ENCODE measurements around the gene FMNL2. TPM values are rescaled to one million over a fixed set of nuclear protein-coding genes. Genes with fewer than 3 reads are reported as not detected.
A peak's percentile ranks its signal among the peaks of the same experiment; 100 is the strongest.

The FMNL2 gene
- total RNA-seq, 1 experiment from 2014 or later, result 33.6 TPM

DNA sequence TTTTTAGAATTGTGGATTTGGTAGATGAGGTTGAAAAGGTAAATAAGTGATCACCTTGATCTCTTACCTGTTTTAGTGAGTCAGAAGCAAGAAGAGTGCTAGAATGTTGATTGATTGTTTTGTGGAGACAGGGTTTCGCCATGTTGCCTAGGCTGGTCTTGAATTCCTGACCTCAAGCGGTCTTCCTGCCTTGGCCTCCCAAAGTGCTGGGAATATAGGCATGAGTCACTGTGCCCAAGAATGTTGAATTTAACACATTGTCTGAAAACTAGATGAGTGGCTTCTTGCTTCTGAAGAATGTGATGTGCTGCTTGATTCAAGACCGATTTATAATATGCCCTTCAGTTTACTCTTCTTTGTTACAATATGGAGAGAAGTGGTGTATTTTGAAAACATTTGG, 121.3 kb downstream of the FMNL2 start:
- Histone ChIP-seq H4K20me1 (ENCODE audit: control insufficient read depth, insufficient read depth, insufficient read length) (no peaks in the 10 kb centered on the region), H3K4me2 (ENCODE audit: insufficient read depth, insufficient read length, low read length) (no peak overlapping the region), H3T11ph (ENCODE audit: low read length) (no peak overlapping the region), H3K4ac (ENCODE audit: low read depth, low read length) (no peak overlapping the region), H3K56ac (ENCODE audit: insufficient read length, low read depth, low read length) (no peak overlapping the region), H3K18ac (ENCODE audit: insufficient read length, low read depth, low read length) (no peak overlapping the region), H4K8ac (replicated peaks; ENCODE audit: insufficient read length, low read depth, low read length) (no peak overlapping the region), H3K9ac (ENCODE audit: extremely low read depth, insufficient read length, low read length) (no peak overlapping the region), H3K23ac (ENCODE audit: insufficient read length, low read depth, low read length) (no peak overlapping the region), H4K5ac (ENCODE audit: insufficient read length, low read depth, low read length) (no peak overlapping the region), H3K23me2 (ENCODE audit: insufficient read length, low read depth, low read length, poor library complexity, severe bottlenecking) (no peaks in the 10 kb centered on the region), H2BK5ac (ENCODE audit: insufficient read length, low read length) (no peak overlapping the region), H2BK12ac (ENCODE audit: insufficient read length, low read depth, low read length) (no peak overlapping the region), H2BK120ac (ENCODE audit: low read depth, low read length, poor library complexity, severe bottlenecking) (no peak overlapping the region), H4K91ac (ENCODE audit: insufficient read length, low read depth, low read length) (no peak overlapping the region), H3K79me2 (ENCODE audit: insufficient read depth, low read length) (peaks cover 4% of the 10 kb centered on the region; the same call in 1 of the 2 replicates), H3K27ac (ENCODE audit: insufficient read length, low read depth, low read length) (no peak overlapping the region), H3K4me1 (ENCODE audit: insufficient read depth, low read length) (peaks cover 13% of the 10 kb centered on the region; the same call in 1 of the 2 replicates), H2AK5ac (ENCODE audit: insufficient read length, low read length) (no peak overlapping the region), H2BK20ac (ENCODE audit: low read depth, low read length, poor library complexity, severe bottlenecking) (no peak overlapping the region), H2BK15ac (ENCODE audit: low read depth, low read length) (no peak overlapping the region), H3K9me3 (ENCODE audit: control insufficient read depth, low read depth, low read length) (no peaks in the 10 kb centered on the region), H2AFZ (ENCODE audit: low read length) (no peak overlapping the region), H3K79me1 (ENCODE audit: insufficient read depth, low read depth, low read length, poor library complexity, severe bottlenecking) (peaks cover 3% of the 10 kb centered on the region), H3K27me3 (ENCODE audit: insufficient read depth, low read length) (no peaks in the 10 kb centered on the region), H3K14ac (ENCODE audit: insufficient read depth, low read length) (no peak overlapping the region)
- Mint-ChIP-seq H3K27ac (peak overlapping the region in 1 of 3 experiments; percentile 30; a peak in 2 of 7 replicates), H3K4me3 (no peak overlapping the region), H3K4me1 (peaks cover 49 to 55% of the 10 kb centered on the region in 2 experiments), H3K27me3 (ENCODE audit: low read depth) (no peaks in the 10 kb centered on the region), H3K9me3 (no peaks in the 10 kb centered on the region), H3K36me3 (ENCODE audit: insufficient read depth in 1 of 3, low read depth in 3 of 3) (peaks cover 0 to 13% (median 5%) of the 10 kb centered on the region in 3 experiments; a peak in 5 of 7 replicates)
- no CpG with 5 or more reads among the region's 3 CpGs for WGBS (ENCODE audit: extremely low coverage, insufficient read length, low lambda C conversion rate)
- TF ChIP-seq, protein P1, sequence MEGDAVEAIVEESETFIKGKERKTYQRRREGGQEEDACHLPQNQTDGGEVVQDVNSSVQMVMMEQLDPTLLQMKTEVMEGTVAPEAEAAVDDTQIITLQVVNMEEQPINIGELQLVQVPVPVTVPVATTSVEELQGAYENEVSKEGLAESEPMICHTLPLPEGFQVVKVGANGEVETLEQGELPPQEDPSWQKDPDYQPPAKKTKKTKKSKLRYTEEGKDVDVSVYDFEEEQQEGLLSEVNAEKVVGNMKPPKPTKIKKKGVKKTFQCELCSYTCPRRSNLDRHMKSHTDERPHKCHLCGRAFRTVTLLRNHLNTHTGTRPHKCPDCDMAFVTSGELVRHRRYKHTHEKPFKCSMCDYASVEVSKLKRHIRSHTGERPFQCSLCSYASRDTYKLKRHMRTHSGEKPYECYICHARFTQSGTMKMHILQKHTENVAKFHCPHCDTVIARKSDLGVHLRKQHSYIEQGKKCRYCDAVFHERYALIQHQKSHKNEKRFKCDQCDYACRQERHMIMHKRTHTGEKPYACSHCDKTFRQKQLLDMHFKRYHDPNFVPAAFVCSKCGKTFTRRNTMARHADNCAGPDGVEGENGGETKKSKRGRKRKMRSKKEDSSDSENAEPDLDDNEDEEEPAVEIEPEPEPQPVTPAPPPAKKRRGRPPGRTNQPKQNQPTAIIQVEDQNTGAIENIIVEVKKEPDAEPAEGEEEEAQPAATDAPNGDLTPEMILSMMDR (conservative IDR thresholded peaks at IDR 0.05), result no peak
- no peak for DNase-seq

Measured in H9 (cell line).